H9 (cell line): Measurements from ENCODE around the gene SIPA1L3. TPM values are rescaled to one million over a fixed set of nuclear protein-coding genes. Genes with fewer than 3 reads are reported as not detected.

Experiments used
- DNase-seq: peaks from one replicate; pipeline ENCODE4 v3.0.0-alpha.2; 2017
- H2AFZ ChIP-seq: one replicate; pipeline ENCODE4 v1.6.1; 2013; ENCODE audit warnings: mild to moderate bottlenecking, low read length, control low read depth, moderate library complexity
- H2AK5ac ChIP-seq: 2 replicates; pipeline ENCODE4 v1.6.1; 2013; ENCODE audit warnings: low read length, control low read depth, mixed read lengths; ENCODE audit not compliant: insufficient read length
- H2BK120ac ChIP-seq: one replicate; pipeline ENCODE4 v1.6.1; 2013; ENCODE audit warnings: low read depth, mild to moderate bottlenecking, low read length, control low read depth, inconsistent platforms; ENCODE audit not compliant: poor library complexity, severe bottlenecking
- H2BK12ac ChIP-seq: 2 replicates; pipeline ENCODE4 v1.6.1; 2013; ENCODE audit warnings: low read length, control low read depth, mixed read lengths, low read depth; ENCODE audit not compliant: insufficient read length
- H2BK15ac ChIP-seq: 2 replicates; pipeline ENCODE4 v1.6.1; 2013; ENCODE audit warnings: low read depth, low read length, control low read depth
- H2BK20ac ChIP-seq: one replicate; pipeline ENCODE4 v1.6.1; 2013; ENCODE audit warnings: low read depth, mild to moderate bottlenecking, low read length, control low read depth, inconsistent platforms; ENCODE audit not compliant: poor library complexity, severe bottlenecking
- H2BK5ac ChIP-seq: 2 replicates; pipeline ENCODE4 v1.6.1; 2013; ENCODE audit warnings: low read length, control low read depth, mixed read lengths; ENCODE audit not compliant: insufficient read length
- H3K14ac ChIP-seq: 2 replicates; pipeline ENCODE4 v1.6.1; 2013; ENCODE audit warnings: low read length, control low read depth; ENCODE audit not compliant: insufficient read depth
- H3K18ac ChIP-seq: 2 replicates; pipeline ENCODE4 v1.6.1; 2013; ENCODE audit warnings: low read depth, mild to moderate bottlenecking, mixed read lengths, low read length, control low read depth; ENCODE audit not compliant: insufficient read length
- H3K23ac ChIP-seq: 2 replicates; pipeline ENCODE4 v1.6.1; 2013; ENCODE audit warnings: low read length, control low read depth, mixed read lengths, low read depth; ENCODE audit not compliant: insufficient read length
- H3K23me2 ChIP-seq: 2 replicates; pipeline ENCODE4 v1.6.1; 2013; ENCODE audit warnings: low read depth, mild to moderate bottlenecking, mixed read lengths, low read length, control low read depth; ENCODE audit not compliant: insufficient read length, poor library complexity, severe bottlenecking
- H3K27ac ChIP-seq: 2 replicates; pipeline ENCODE4 v1.5.1; 2013; ENCODE audit warnings: low read length, control low read depth, mixed read lengths, low read depth; ENCODE audit not compliant: insufficient read length
- H3K27me3 ChIP-seq: 2 replicates; pipeline ENCODE4 v1.6.1; 2013; ENCODE audit warnings: low read length, control low read depth, inconsistent platforms; ENCODE audit not compliant: insufficient read depth
- H3K4ac ChIP-seq: 2 replicates; pipeline ENCODE4 v1.6.1; 2013; ENCODE audit warnings: low read depth, mild to moderate bottlenecking, control low read depth, inconsistent platforms, low read length, moderate library complexity
- H3K4me1 ChIP-seq: 2 replicates; pipeline ENCODE4 v1.6.1; 2013; ENCODE audit warnings: low read length, control low read depth, inconsistent platforms; ENCODE audit not compliant: insufficient read depth
- H3K4me2 ChIP-seq: 2 replicates; pipeline ENCODE4 v1.6.1; 2013; ENCODE audit warnings: low read length, control low read depth, mixed read lengths; ENCODE audit not compliant: insufficient read length, insufficient read depth
- H3K56ac ChIP-seq: 2 replicates; pipeline ENCODE4 v1.6.1; 2013; ENCODE audit warnings: low read depth, mild to moderate bottlenecking, mixed read lengths, low read length, control low read depth; ENCODE audit not compliant: insufficient read length
- H3K79me1 ChIP-seq: 2 replicates; pipeline ENCODE4 v1.6.1; 2013; ENCODE audit warnings: low read depth, mild to moderate bottlenecking, moderate library complexity, low read length, control low read depth, inconsistent platforms; ENCODE audit not compliant: insufficient read depth, poor library complexity, severe bottlenecking
- H3K79me2 ChIP-seq: 2 replicates; pipeline ENCODE4 v1.6.1; 2013; ENCODE audit warnings: low read length, control low read depth, inconsistent platforms; ENCODE audit not compliant: insufficient read depth
- H3K9ac ChIP-seq: 2 replicates; pipeline ENCODE4 v1.6.1; 2013; ENCODE audit warnings: low read length, control low read depth, mixed read lengths; ENCODE audit not compliant: insufficient read length; ENCODE audit errors: extremely low read depth
- H3K9me3 ChIP-seq: one replicate; pipeline ENCODE4 v1.6.1; 2013; ENCODE audit warnings: low read depth, low read length, inconsistent platforms; ENCODE audit not compliant: control insufficient read depth
- H3T11ph ChIP-seq: one replicate; pipeline ENCODE4 v1.6.1; 2013; ENCODE audit warnings: mild to moderate bottlenecking, low read length, control low read depth, inconsistent platforms
- H4K20me1 ChIP-seq: one replicate; pipeline ENCODE4 v1.6.1; 2013; ENCODE audit not compliant: control insufficient read depth, insufficient read length, insufficient read depth
- H4K5ac ChIP-seq: 2 replicates; pipeline ENCODE4 v1.6.1; 2013; ENCODE audit warnings: low read depth, mild to moderate bottlenecking, mixed read lengths, low read length, control low read depth; ENCODE audit not compliant: insufficient read length
- H4K8ac ChIP-seq: replicated peaks from 2 replicates; pipeline ENCODE4 v1.6.1; 2013; ENCODE audit warnings: low read length, control low read depth, mixed read lengths, low read depth; ENCODE audit not compliant: insufficient read length
- H4K91ac ChIP-seq: 2 replicates; pipeline ENCODE4 v1.6.1; 2013; ENCODE audit warnings: low read depth, mild to moderate bottlenecking, moderate library complexity, mixed read lengths, low read length, control low read depth; ENCODE audit not compliant: insufficient read length
- H3K27ac Mint-ChIP-seq, 3 experiments: 2 replicates in 2 of 3; 3 replicates in 1 of 3; pipeline ENCODE4 v1.8.0; 2020 to 2021; ENCODE audit warnings: mixed read lengths in 3 of 3, mild to moderate bottlenecking in 1 of 3, moderate library complexity in 1 of 3
- H3K27me3 Mint-ChIP-seq: 2 replicates; pipeline ENCODE4 v1.8.0; 2021; ENCODE audit warnings: low read depth, mild to moderate bottlenecking, moderate library complexity, mixed read lengths
- H3K36me3 Mint-ChIP-seq, 3 experiments: 2 replicates in 2 of 3; 3 replicates in 1 of 3; pipeline ENCODE4 v1.8.0; 2020 to 2021; ENCODE audit warnings: low read depth in 3 of 3, mixed read lengths in 3 of 3; ENCODE audit not compliant: insufficient read depth in 1 of 3
- H3K4me1 Mint-ChIP-seq, 2 experiments: 2 replicates each; pipeline ENCODE4 v1.8.0; 2020; ENCODE audit warnings: mixed read lengths in 2 of 2
- H3K4me3 Mint-ChIP-seq, 2 experiments: 2 replicates in 1 of 2; 3 replicates in 1 of 2; pipeline ENCODE4 v1.8.0; 2020 to 2021; ENCODE audit warnings: mild to moderate bottlenecking in 2 of 2, mixed read lengths in 2 of 2, moderate library complexity in 1 of 2
- H3K9me3 Mint-ChIP-seq, 2 experiments: 2 replicates in 1 of 2; 3 replicates in 1 of 2; pipeline ENCODE4 v1.8.0; 2020; ENCODE audit warnings: mild to moderate bottlenecking in 2 of 2, mixed read lengths in 2 of 2, moderate library complexity in 1 of 2
- WGBS: extraction: QIAGEN DNeasy Blood & Tissue Kit; methylation state at CpG from one replicate; pipeline ENCODE4 v1.1.7; 2013; ENCODE audit warnings: missing lambda C conversion rate, low lambda C conversion rate, mixed read lengths; ENCODE audit not compliant: insufficient read length; ENCODE audit errors: extremely low coverage; 5-methylcytosine and 5-hydroxymethylcytosine counted together
- total RNA-seq: library from RNA; stranded (reverse); gene quantifications from 2 replicates; pipeline ENCODE4 v1.2.1, GENCODE V29; 2021
- TF ChIP-seq, protein P1 (sequence below): fragments of 200-600 bp; sonication (generic); conservative IDR thresholded peaks from 3 replicates; pipeline ENCODE4 v1.8.0; 2021; ENCODE audit warnings: antibody characterized with exemption, mild to moderate bottlenecking

The SIPA1L3 gene
- total RNA-seq, 1 experiment from 2014 or later, result 40.1 TPM

GRCh38 chr19:38044267-38045111, 137.5 kb downstream of the SIPA1L3 start:
- no peak overlapping the region for H4K91ac ChIP-seq
- no peak overlapping the region for H3K4ac ChIP-seq
- H3K9me3 ChIP-seq, result no peaks in the 10 kb centered on the region
- no peak overlapping the region for H2BK15ac ChIP-seq
- no peaks in the 10 kb centered on the region; the same call in 1 of the 2 replicates for H3K27me3 Mint-ChIP-seq
- no peak overlapping the region for H4K8ac ChIP-seq
- no peak overlapping the region for H2BK120ac ChIP-seq
- H2BK5ac ChIP-seq, result no peak overlapping the region
- H3K23ac ChIP-seq, result no peak overlapping the region
- no peaks in the 10 kb centered on the region for H4K20me1 ChIP-seq
- H3K56ac ChIP-seq, result no peak overlapping the region
- H3K36me3 Mint-ChIP-seq, result peaks cover 4% of the 10 kb centered on the region in 3 experiments; a peak in 4 of 7 replicates
- H2BK20ac ChIP-seq, result no peak overlapping the region
- H3K4me1 Mint-ChIP-seq, result peaks cover 49 to 60% of the 10 kb centered on the region in 2 experiments
- H4K5ac ChIP-seq, result no peak overlapping the region
- no peak overlapping the region for H3T11ph ChIP-seq
- WGBS, result no CpG with 5 or more reads among the region's 16 CpGs
- no peak overlapping the region for H3K4me2 ChIP-seq
- peak overlapping the region; percentile 38 to 78 (median 53); a peak in 5 of 7 replicates for H3K27ac Mint-ChIP-seq
- DNase-seq, result no peak
- H3K4me1 ChIP-seq, result peaks cover 5% of the 10 kb centered on the region; the same call in 1 of the 2 replicates
- peak overlapping the region in 1 of 2 experiments; percentile 27; a peak in 1 of 5 replicates for H3K4me3 Mint-ChIP-seq
- H2BK12ac ChIP-seq, result no peak overlapping the region
- peaks cover 3 to 4% of the 10 kb centered on the region in 2 experiments; a peak in 3 of 5 replicates for H3K9me3 Mint-ChIP-seq
- H3K9ac ChIP-seq, result no peak overlapping the region
- peaks cover 1% of the 10 kb centered on the region; the same call in 1 of the 2 replicates for H3K79me2 ChIP-seq
- H2AK5ac ChIP-seq, result no peak overlapping the region
- peaks cover 3% of the 10 kb centered on the region for H3K23me2 ChIP-seq
- H3K79me1 ChIP-seq, result no peaks in the 10 kb centered on the region
- no peak overlapping the region for H3K18ac ChIP-seq
- TF ChIP-seq, protein P1, sequence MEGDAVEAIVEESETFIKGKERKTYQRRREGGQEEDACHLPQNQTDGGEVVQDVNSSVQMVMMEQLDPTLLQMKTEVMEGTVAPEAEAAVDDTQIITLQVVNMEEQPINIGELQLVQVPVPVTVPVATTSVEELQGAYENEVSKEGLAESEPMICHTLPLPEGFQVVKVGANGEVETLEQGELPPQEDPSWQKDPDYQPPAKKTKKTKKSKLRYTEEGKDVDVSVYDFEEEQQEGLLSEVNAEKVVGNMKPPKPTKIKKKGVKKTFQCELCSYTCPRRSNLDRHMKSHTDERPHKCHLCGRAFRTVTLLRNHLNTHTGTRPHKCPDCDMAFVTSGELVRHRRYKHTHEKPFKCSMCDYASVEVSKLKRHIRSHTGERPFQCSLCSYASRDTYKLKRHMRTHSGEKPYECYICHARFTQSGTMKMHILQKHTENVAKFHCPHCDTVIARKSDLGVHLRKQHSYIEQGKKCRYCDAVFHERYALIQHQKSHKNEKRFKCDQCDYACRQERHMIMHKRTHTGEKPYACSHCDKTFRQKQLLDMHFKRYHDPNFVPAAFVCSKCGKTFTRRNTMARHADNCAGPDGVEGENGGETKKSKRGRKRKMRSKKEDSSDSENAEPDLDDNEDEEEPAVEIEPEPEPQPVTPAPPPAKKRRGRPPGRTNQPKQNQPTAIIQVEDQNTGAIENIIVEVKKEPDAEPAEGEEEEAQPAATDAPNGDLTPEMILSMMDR, result peak; percentile 28; the same call in 2 of the 3 replicates
- no peak overlapping the region for H3K14ac ChIP-seq
- no peak overlapping the region for H3K27ac ChIP-seq
- H3K27me3 ChIP-seq, result no peaks in the 10 kb centered on the region
- no peak overlapping the region for H2AFZ ChIP-seq
